Duodenal mucosa (tissue), 2 donors: ENCODE measurements around the gene RIPK4.
"Not testable (repeated sequence)": the region's sequence is repeated elsewhere in the genome, so short reads cannot be mapped to it uniquely, and the experiment has no call there.

ENCODE experiments used
- H3K27ac ChIP-seq: one replicate; pipeline ENCODE4 v1.7.0; 2013; ENCODE audit warnings: low read depth, low read length
- H3K27me3 ChIP-seq, 2 donors: one replicate each; pipeline ENCODE4 v1.7.0; 2013; ENCODE audit warnings: low read length in 2 of 2, control low read depth in 1 of 2; ENCODE audit not compliant: insufficient read depth in 2 of 2, control insufficient read depth in 1 of 2
- H3K36me3 ChIP-seq, 2 donors: one replicate each; pipeline ENCODE4 v1.7.0; 2013; ENCODE audit warnings: low read length in 2 of 2, control low read depth in 1 of 2; ENCODE audit not compliant: insufficient read depth in 2 of 2, control insufficient read depth in 1 of 2
- H3K4me1 ChIP-seq, 2 donors: one replicate each; pipeline ENCODE4 v1.7.0; 2013; ENCODE audit warnings: low read length in 2 of 2, control low read depth in 1 of 2; ENCODE audit not compliant: insufficient read depth in 2 of 2, control insufficient read depth in 1 of 2
- H3K4me3 ChIP-seq, 2 donors: one replicate each; pipeline ENCODE4 v1.7.0; 2013; ENCODE audit warnings: low read length in 2 of 2, low read depth in 1 of 2
- H3K9ac ChIP-seq, 2 donors: one replicate each; pipeline ENCODE4 v1.7.0; 2013; ENCODE audit warnings: low read length in 2 of 2, low read depth in 1 of 2
- H3K9me3 ChIP-seq, 2 donors: one replicate each; pipeline ENCODE4 v1.7.0; 2013; ENCODE audit warnings: low read length in 2 of 2, control low read depth in 1 of 2; ENCODE audit not compliant: control insufficient read depth in 1 of 2

Gene RIPK4

GRCh38 chr21:41796476-41797080 is 29.7 kb upstream of the RIPK4 start:
- no peak overlapping the region for H3K9ac ChIP-seq
- no peak overlapping the region for H3K4me3 ChIP-seq
- H3K36me3 ChIP-seq, result peaks cover 10 to 28% of the 10 kb centered on the region in 2 donors
- H3K4me1 ChIP-seq, result no peaks in the 10 kb centered on the region
- peaks cover 5 to 10% of the 10 kb centered on the region in 2 donors for H3K9me3 ChIP-seq
- no peaks in the 10 kb centered on the region for H3K27me3 ChIP-seq
- H3K27ac ChIP-seq, result no peak overlapping the region

DNA sequence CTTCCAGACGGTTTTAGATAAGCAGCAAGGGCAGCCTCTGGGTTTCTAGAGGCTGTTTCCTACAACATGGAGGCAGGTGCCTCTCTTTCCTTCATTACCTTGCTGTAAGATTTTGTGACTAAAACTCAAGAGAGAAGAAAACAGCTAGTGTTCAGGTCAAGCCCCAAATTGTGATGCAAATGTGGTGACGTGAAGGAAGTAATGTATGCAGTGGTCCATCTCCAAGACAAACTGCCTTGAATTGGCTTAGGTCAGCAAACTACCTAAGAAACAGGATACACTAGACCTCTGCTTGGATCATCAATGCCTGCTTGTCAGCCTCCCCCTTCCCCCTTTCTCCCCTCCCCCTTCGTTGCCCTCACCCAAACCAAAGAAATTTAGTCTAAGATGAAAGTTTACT is 28.9 kb upstream of the RIPK4 start:
- Histone ChIP-seq H3K4me3 (no peak overlapping the region), H3K27ac (no peak overlapping the region), H3K36me3 (peaks cover 5 to 20% of the 10 kb centered on the region in 2 donors), H3K9me3 (peaks cover 5 to 10% of the 10 kb centered on the region in 2 donors), H3K4me1 (no peaks in the 10 kb centered on the region), H3K27me3 (no peaks in the 10 kb centered on the region), H3K9ac (no peak overlapping the region)

DNA sequence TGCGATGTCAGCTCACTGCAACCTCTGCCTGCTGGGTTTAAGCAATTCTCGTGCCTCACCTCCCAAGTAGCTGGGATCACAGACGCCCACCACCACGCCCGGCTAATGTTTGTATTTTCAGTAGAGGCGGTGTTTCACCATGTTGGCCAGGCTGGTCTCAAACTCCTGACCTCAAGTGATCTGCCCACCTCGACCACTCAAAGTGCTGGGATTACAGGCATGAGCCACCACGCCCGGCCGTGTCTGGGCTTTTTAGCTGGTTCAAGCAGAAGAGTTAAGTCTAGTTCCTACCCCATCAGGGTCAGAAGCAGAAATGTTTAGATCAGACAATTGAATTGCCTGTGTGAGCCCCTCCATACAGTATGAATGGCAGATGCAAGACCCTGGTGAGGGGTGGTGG is 27.7 kb upstream of the RIPK4 start:
- H3K27me3 ChIP-seq, result no peaks in the 10 kb centered on the region
- no peak overlapping the region for H3K4me3 ChIP-seq
- H3K9me3 ChIP-seq, result peaks cover 5 to 10% of the 10 kb centered on the region in 2 donors
- peaks cover 0 to 9% of the 10 kb centered on the region in 2 donors for H3K36me3 ChIP-seq
- H3K9ac ChIP-seq, result no peak overlapping the region
- H3K4me1 ChIP-seq, result no peaks in the 10 kb centered on the region
- no peak overlapping the region for H3K27ac ChIP-seq

DNA sequence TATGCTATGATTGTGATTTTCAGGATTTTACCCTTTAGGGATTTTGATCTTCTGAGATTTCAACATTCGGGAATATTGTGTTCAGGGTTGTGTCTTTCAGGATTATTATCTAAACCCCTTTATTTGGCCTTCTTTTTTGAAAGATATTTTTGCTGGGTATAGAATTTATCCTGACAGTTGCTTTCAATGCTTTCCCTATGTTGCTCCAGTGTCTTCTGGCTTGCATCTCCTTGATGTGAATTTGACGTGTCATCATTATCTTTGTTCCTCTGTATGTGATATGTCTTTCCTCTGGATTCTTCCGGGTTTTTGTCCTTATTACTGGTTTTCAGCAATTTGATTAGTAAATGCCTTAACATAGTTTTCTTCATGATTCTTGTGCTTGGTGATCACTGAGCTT is 25.9 kb upstream of the RIPK4 start:
- H3K27ac ChIP-seq, result no peak overlapping the region
- peaks cover 5 to 10% of the 10 kb centered on the region in 2 donors for H3K9me3 ChIP-seq
- H3K4me1 ChIP-seq, result no peaks in the 10 kb centered on the region
- H3K9ac ChIP-seq, result no peak overlapping the region
- no peaks in the 10 kb centered on the region for H3K36me3 ChIP-seq
- H3K4me3 ChIP-seq, result no peak overlapping the region
- no peaks in the 10 kb centered on the region for H3K27me3 ChIP-seq

DNA sequence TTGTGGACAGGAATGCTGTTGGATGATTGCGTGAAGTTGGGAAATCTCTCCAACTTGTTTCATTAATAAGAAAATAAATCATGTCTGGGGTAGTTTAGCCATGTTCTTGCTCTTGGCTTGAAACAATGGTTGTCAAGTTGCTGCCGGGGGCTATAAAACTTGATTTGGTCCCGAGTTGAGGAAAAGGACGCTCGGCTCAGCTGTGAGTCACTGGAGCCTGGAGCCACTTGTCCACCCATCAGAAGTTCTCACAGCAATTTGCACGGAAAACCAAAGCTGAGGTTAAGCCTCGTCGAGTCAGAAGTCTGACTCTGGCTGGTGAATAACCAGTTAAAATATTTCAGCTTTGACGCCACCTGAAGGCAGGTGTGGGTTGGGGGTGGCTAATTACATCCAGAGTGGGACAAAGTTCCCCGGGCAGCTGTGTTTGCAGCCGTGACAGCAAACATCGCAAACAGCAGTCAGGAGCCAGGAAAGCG is 19.7 kb upstream of the RIPK4 start:
- Histone ChIP-seq H3K36me3 (no peaks in the 10 kb centered on the region), H3K9ac (no peak overlapping the region), H3K4me1 (peaks cover 13 to 17% of the 10 kb centered on the region in 2 donors), H3K27ac (no peak overlapping the region), H3K27me3 (peaks cover 0 to 5% of the 10 kb centered on the region in 2 donors), H3K9me3 (no peaks in the 10 kb centered on the region), H3K4me3 (no peak overlapping the region)

DNA sequence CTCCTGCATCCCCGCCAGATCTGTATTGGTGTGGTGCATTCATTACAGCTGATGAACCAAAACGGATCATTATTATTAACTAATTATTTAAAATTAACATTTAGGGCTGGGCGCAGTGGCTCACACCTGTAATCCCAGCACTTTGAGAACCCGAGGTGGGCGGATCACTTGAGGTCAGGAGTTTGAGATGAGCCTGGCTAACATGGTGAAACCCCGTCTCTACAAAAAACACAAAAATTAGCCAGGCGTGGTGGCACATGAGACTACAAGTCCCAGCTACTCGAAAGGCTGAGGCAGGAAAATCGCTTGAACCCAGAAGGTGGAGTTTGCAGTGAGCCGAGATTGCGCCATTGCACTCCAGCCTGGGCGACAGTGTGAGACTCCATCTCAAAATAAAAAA is 18.4 kb upstream of the RIPK4 start:
- H3K27ac ChIP-seq, H3K9me3 ChIP-seq, H3K36me3 ChIP-seq, H3K4me3 ChIP-seq, H3K9ac ChIP-seq, H3K27me3 ChIP-seq: not testable (repeated sequence)
- peaks cover 16 to 17% of the 10 kb centered on the region in 2 donors for H3K4me1 ChIP-seq

- Histone ChIP-seq H3K27ac (no peak overlapping the region), H3K27me3 (peaks cover 1 to 6% of the 10 kb centered on the region in 2 donors), H3K4me1 (peaks cover 17 to 20% of the 10 kb centered on the region in 2 donors), H3K4me3 (no peak overlapping the region), H3K9ac (no peak overlapping the region), H3K36me3 (no peaks in the 10 kb centered on the region), H3K9me3 (no peaks in the 10 kb centered on the region)
Observed at GRCh38 chr21:41784456-41785102, 17.7 kb upstream of the RIPK4 start.

- H3K36me3 ChIP-seq, result no peaks in the 10 kb centered on the region
- H3K27me3 ChIP-seq, result peaks cover 10% of the 10 kb centered on the region in 2 donors
- H3K4me1 ChIP-seq, result peaks cover 20 to 22% of the 10 kb centered on the region in 2 donors
- H3K4me3 ChIP-seq, result peak overlapping the region in 1 of 2 donors; percentile 8
- H3K9ac ChIP-seq, result no peak overlapping the region
- no peaks in the 10 kb centered on the region for H3K9me3 ChIP-seq
- no peak overlapping the region for H3K27ac ChIP-seq
Observed at GRCh38 chr21:41783476-41784180, 16.8 kb upstream of the RIPK4 start.

DNA sequence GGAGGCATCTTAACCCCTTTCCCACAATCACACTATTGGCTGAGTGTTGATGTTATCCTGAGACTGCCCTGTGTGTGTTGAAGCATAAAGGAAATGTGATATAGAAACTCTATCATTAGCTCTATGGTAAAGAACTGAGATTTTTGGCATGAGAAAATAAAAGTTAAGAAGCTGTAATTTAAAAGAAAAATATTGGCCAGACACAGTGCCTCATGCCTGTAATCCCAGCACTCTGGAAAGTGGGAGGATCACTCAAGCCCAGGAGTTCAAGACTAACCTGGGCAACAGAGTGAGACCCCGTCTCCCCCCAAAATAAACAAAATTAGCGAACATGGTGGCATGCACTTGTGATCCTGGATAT is 14.2 kb upstream of the RIPK4 start:
- no peak overlapping the region for H3K27ac ChIP-seq
- H3K27me3 ChIP-seq, result peaks cover 10% of the 10 kb centered on the region in 2 donors
- H3K9ac ChIP-seq, result no peak overlapping the region
- H3K9me3 ChIP-seq, result no peaks in the 10 kb centered on the region
- no peak overlapping the region for H3K4me3 ChIP-seq
- H3K36me3 ChIP-seq, result no peaks in the 10 kb centered on the region
- peaks cover 20 to 29% of the 10 kb centered on the region in 2 donors for H3K4me1 ChIP-seq

GRCh38 chr21:41780337-41781049 is 13.6 kb upstream of the RIPK4 start:
- H3K9ac ChIP-seq, result no peak overlapping the region
- H3K4me3 ChIP-seq, result no peak overlapping the region
- H3K4me1 ChIP-seq, result peaks cover 20 to 29% of the 10 kb centered on the region in 2 donors
- H3K27me3 ChIP-seq, result peaks cover 10 to 12% of the 10 kb centered on the region in 2 donors
- no peak overlapping the region for H3K27ac ChIP-seq
- no peaks in the 10 kb centered on the region for H3K9me3 ChIP-seq
- no peaks in the 10 kb centered on the region for H3K36me3 ChIP-seq
